HFFc6 (cell line): Measurements from ENCODE around the gene ATP13A1. TPM values are rescaled to one million over a fixed set of nuclear protein-coding genes. Genes with fewer than 3 reads are reported as not detected.
A peak's percentile ranks its signal among the peaks of the same experiment; 100 is the strongest.

Experiments used
- DNase-seq: peaks from one replicate; pipeline ENCODE4 v3.0.0-alpha.2; 2018
- H3K27ac Mint-ChIP-seq: 2 replicates; pipeline ENCODE4 v1.8.0; 2020; ENCODE audit warnings: mild to moderate bottlenecking, mixed read lengths
- H3K27me3 Mint-ChIP-seq: 2 replicates; pipeline ENCODE4 v1.8.0; 2021; ENCODE audit warnings: mild to moderate bottlenecking, moderate library complexity, mixed read lengths; ENCODE audit not compliant: insufficient read depth
- H3K36me3 Mint-ChIP-seq: 2 replicates; pipeline ENCODE4 v1.8.0; 2021; ENCODE audit warnings: low read depth, mixed read lengths
- H3K4me1 Mint-ChIP-seq: 2 replicates; pipeline ENCODE4 v1.8.0; 2020; ENCODE audit warnings: low read depth, mixed read lengths
- H3K4me3 Mint-ChIP-seq: 2 replicates; pipeline ENCODE4 v1.8.0; 2020; ENCODE audit warnings: mild to moderate bottlenecking, moderate library complexity, mixed read lengths
- H3K9me3 Mint-ChIP-seq: 2 replicates; pipeline ENCODE4 v1.8.0; 2020; ENCODE audit warnings: mild to moderate bottlenecking, mixed read lengths
- total RNA-seq, 6 experiments: library from RNA; stranded (reverse); fragmentation: NEBNext Ultra II Directional; extraction: Animal tissue kit (Norgen Biotek cat#: 25700); gene quantifications; 2 replicates in 1 of 6; 3 replicates in 5 of 6; pipeline ENCODE4 v1.2.3, GENCODE V29; 2021
- TF ChIP-seq, protein P1 (sequence below): fragments of 200-600 bp; sonication (generic); IDR thresholded peaks from 2 replicates; pipeline ENCODE4 v1.5.0; 2021; ENCODE audit warnings: antibody characterized with exemption, mild to moderate bottlenecking

The ATP13A1 gene
- total RNA-seq, 6 experiments from 2014 or later, result 56.5 to 76.3 (median 61.3) TPM

DNA sequence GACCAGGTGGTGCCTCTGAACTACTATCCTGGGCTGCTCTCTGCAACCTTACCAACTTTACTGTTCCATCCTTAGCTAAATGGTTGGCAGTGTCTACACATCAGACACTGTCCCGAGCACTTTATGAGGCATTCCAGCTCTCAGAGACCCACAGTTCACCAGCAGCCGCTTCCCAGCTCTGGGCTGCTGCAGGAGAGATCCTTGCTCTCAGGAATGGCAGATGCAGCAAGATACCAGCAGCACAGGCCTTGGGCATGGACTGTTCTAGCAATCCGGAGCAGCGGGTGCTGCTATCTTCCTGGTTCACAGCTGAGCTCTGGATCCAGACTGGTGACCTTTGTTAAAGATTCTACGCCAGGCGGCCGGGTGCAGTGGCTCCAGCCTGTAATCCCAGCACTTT lies 32.1 kb downstream of the ATP13A1 start:
- peaks cover 25% of the 10 kb centered on the region for H3K36me3 Mint-ChIP-seq
- H3K4me1 Mint-ChIP-seq, result peaks cover 6% of the 10 kb centered on the region
- TF ChIP-seq, protein P1, sequence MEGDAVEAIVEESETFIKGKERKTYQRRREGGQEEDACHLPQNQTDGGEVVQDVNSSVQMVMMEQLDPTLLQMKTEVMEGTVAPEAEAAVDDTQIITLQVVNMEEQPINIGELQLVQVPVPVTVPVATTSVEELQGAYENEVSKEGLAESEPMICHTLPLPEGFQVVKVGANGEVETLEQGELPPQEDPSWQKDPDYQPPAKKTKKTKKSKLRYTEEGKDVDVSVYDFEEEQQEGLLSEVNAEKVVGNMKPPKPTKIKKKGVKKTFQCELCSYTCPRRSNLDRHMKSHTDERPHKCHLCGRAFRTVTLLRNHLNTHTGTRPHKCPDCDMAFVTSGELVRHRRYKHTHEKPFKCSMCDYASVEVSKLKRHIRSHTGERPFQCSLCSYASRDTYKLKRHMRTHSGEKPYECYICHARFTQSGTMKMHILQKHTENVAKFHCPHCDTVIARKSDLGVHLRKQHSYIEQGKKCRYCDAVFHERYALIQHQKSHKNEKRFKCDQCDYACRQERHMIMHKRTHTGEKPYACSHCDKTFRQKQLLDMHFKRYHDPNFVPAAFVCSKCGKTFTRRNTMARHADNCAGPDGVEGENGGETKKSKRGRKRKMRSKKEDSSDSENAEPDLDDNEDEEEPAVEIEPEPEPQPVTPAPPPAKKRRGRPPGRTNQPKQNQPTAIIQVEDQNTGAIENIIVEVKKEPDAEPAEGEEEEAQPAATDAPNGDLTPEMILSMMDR, result no peak
- no peaks in the 10 kb centered on the region for H3K9me3 Mint-ChIP-seq
- no peak overlapping the region for H3K4me3 Mint-ChIP-seq
- no peak for DNase-seq
- H3K27ac Mint-ChIP-seq, result no peak overlapping the region
- peaks cover 8% of the 10 kb centered on the region for H3K27me3 Mint-ChIP-seq

DNA sequence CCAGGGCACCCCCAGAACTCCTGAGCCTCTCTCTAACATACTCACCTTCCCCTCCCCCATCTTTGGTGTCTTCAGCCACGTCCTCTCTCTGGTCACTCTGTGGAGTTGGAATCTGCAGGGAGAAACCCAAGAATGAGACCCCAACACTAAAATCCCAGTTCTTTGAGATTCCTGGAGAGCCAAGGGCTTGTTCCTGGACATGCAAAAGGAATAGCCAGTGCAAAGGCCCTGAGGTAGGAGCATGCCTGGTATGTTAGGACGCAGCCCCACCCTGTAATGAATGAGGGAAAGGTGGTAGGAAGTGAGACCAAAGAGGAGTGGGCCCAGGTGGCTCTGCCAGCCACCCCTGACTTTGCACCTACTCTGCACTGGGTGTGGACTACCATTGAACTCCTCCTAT lies 33.0 kb downstream of the ATP13A1 start:
- Mint-ChIP-seq H3K27me3 (peaks cover 11% of the 10 kb centered on the region), H3K27ac (no peak overlapping the region), H3K4me3 (no peak overlapping the region), H3K9me3 (no peaks in the 10 kb centered on the region), H3K4me1 (peaks cover 6% of the 10 kb centered on the region), H3K36me3 (peaks cover 22% of the 10 kb centered on the region)
- DNase-seq, result no peak
- TF ChIP-seq, protein P1, result no peak

DNA sequence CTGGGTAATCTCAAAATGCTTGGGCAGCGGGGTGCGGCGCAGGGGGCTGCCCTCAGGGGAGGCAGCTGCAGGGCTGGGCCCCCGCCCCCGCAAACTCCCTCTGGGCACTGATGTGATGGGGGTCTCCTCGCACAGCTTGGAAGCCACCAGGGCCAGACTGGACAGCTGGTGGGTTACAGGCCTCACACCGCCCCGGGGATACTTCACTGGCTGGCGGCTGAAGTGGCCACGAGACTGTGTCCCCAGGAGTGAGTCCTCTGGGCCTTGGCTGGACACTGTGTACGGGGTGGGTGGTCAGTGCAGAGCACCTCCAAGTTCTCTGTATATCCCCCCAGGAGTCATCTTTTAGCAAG lies 33.4 kb downstream of the ATP13A1 start:
- peaks cover 20% of the 10 kb centered on the region for H3K36me3 Mint-ChIP-seq
- no peak overlapping the region for H3K4me3 Mint-ChIP-seq
- DNase-seq, result no peak
- H3K4me1 Mint-ChIP-seq, result peaks cover 6% of the 10 kb centered on the region
- no peak overlapping the region for H3K27ac Mint-ChIP-seq
- H3K27me3 Mint-ChIP-seq, result peaks cover 11% of the 10 kb centered on the region
- TF ChIP-seq, protein P1, result no peak
- H3K9me3 Mint-ChIP-seq, result no peaks in the 10 kb centered on the region

DNA sequence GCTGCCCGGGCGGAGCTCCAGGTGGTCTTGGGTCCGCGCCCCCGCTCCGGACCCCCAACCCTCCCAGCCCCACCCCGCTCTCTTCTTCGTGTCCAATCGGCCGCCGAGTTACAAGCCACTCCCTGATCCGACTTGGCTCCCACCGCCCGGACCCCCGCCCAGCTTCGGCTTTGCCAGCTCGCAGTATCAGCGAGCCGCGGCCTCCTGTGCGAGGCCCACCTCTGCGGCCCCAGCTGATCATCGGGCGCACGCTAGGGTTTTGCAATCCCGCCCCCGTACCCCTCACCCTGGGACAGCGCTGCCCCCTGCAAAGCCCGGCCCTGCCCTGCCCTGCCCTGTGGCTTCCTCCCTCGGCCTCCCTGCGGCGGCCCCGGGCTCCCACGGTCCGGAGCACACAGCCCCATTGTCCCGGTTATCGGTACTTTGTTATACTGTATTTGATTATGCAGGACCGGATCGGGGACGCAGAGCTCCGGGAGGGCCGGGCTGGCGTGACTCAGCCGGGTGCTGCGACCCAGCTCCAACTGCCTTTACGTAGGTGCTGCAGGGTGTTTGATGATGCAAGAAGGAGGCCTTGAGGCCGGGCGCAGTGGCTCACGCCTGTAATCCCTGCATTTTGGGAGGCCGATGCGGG lies 34.9 kb downstream of the ATP13A1 start:
- DNase-seq, result no peak
- H3K4me3 Mint-ChIP-seq, result no peak overlapping the region; the same call in 1 of the 2 replicates
- H3K27me3 Mint-ChIP-seq, result peaks cover 11% of the 10 kb centered on the region
- no peak overlapping the region for H3K27ac Mint-ChIP-seq
- no peaks in the 10 kb centered on the region for H3K9me3 Mint-ChIP-seq
- TF ChIP-seq, protein P1, result no peak
- peaks cover 6% of the 10 kb centered on the region for H3K4me1 Mint-ChIP-seq
- H3K36me3 Mint-ChIP-seq, result peaks cover 11% of the 10 kb centered on the region

DNA sequence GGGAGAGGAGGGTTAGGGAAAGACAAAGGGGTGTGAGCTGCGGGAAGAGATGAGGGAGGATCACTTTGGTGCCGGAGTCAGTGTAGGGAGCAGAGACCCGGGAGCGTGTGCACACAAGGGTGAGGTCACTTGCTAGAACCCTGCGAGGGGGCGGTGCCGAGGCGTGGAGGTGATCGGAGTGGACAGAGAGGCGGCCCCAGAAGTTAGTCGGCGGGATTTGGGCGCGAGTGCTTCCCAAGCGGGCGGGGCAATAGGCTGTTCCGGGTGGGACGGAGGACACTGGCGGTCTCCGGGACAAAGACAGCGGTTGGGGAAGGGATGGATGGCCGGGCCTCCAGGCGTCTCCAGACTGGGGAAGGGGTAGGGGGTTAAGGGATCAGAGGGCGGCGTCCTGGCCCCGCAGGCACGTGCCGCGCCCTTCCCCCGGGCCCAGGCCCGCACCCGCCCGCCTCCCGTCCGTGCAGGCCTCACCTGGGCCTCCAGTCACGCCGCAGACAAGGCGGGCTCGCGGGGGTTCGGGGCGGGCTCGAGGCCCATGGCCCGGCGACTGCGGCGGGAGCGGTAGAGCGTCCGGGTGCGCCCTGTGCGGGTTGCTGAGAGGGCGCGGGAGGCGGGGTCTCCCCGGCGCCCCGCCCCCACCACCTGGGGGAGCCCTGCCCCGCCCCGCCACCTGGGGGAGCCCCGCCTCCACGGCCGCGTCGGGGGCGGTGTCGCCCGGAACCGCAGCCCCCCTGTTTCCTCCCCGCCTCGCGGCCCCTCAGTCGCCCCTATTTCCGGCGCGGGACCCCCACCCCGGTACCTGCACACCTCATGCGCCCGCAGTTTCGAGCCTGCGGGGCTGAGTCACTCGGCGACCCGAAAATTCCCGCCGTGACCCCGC lies 35.6 kb downstream of the ATP13A1 start, which contains the start of gene LPAR2:
TSS of gene LPAR2 (minus strand) at position 600 of the 880 bp plus-strand sequence. CDS start 945 bp downstream, outside the sequence.
- H3K27ac Mint-ChIP-seq, result no peak within 1 kb of the TSS
- peaks cover 3% of the 10 kb centered on the region for H3K36me3 Mint-ChIP-seq
- H3K27me3 Mint-ChIP-seq, result peaks cover 11% of the 10 kb centered on the region
- DNase-seq, result no peak
- H3K9me3 Mint-ChIP-seq, result no peaks in the 10 kb centered on the region
- TF ChIP-seq, protein P1, result no peak; the same call in 1 of the 2 replicates
- H3K4me3 Mint-ChIP-seq, result peak within 1 kb of the TSS; percentile 64
- H3K4me1 Mint-ChIP-seq, result peaks cover 6% of the 10 kb centered on the region
